Activated CD4-positive, CD25-positive, alpha-beta regulatory T cell (primary cell): ENCODE results near the gene MAPKAPK5.
"Not testable (repeated sequence)": the region's sequence is repeated elsewhere in the genome, so short reads cannot be mapped to it uniquely, and the experiment has no call there.

Experiments used
- DNase-seq, 4 experiments: peaks; one replicate each; lab custom pipeline; 2025; lab: John Stamatoyannopoulos, UW

The MAPKAPK5 gene

DNA sequence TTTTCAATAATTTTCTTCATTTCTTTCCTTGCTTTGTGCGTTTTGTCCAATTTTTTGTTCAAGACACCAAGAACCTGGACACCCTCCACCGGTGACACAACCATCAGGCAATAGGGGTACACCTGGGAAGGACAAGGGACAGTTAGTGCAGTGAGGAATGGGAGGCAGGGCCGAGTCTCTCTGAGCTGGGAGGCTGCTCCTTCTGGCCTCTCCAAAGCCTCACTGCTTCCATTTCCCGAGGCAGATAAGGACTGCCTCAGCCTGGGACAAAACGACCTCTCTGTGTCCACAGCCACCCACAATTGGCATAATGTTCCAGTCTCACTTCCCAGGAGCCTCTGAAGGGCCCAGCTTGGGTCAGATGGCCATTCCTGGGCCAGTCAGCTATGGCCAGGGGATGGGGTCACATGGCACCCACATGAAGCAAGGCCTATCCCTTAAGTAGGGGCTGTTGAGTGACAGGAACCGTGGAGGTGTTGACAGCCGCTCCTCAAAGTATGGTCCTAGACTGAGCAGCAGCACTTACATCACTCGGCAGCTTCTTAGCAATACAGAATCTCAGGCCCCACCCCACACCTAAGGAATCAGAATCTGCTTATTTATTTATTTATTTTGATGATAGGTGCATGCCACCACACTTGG lies 13.6 kb upstream of the MAPKAPK5 start:
- DNase-seq, result no peak

DNA sequence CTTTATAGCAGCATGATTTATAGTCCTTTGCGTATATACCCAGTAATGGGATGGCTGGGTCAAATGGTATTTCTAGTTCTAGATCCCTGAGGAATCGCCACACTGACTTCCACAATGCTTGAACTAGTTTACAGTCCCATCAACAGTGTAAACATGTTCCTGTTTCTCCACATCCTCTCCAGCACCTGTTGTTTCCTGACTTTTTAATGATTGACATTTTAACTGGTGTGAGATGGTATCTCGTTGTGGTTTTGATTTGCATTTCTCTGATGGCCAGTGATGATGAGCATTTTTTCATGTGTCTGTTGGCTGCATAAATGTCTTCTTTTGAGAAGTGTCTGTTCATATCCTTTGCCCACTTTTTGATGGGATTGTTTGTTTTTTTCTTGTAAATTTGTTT lies 12.4 kb upstream of the MAPKAPK5 start:
- not testable (repeated sequence) for DNase-seq

DNA sequence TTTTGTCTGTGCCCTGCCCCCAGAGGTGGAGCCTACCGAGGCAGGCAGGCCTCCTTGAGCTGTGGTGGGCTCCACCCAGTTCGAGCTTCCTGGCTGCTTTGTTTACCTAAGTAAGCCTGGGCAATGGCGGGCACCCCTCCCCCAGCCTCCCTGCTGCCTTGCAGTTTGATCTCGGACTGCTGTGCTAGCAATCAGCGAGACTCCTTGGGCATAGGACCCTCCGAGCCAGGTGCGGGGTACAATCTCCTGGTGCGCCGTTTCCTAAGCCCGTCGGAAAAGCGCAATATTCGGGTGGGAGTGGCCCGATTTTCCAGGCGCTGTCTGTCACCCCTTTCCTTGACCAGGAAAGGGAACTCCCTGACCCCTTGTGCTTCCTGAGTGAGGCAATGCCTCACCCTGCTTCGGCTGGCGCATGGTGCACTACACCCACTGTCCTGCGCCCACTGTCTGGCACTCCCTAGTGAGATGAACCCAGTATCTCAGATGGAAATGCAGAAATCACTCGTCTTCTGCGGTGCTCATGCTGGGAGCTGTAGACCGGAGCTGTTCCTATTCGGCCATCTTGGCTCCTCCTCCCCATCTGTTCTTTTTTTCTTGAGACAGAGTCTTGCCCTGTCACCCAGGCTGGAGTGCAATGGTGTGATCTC lies 7.2 kb upstream of the MAPKAPK5 start:
- DNase-seq, result not testable (repeated sequence)

DNA sequence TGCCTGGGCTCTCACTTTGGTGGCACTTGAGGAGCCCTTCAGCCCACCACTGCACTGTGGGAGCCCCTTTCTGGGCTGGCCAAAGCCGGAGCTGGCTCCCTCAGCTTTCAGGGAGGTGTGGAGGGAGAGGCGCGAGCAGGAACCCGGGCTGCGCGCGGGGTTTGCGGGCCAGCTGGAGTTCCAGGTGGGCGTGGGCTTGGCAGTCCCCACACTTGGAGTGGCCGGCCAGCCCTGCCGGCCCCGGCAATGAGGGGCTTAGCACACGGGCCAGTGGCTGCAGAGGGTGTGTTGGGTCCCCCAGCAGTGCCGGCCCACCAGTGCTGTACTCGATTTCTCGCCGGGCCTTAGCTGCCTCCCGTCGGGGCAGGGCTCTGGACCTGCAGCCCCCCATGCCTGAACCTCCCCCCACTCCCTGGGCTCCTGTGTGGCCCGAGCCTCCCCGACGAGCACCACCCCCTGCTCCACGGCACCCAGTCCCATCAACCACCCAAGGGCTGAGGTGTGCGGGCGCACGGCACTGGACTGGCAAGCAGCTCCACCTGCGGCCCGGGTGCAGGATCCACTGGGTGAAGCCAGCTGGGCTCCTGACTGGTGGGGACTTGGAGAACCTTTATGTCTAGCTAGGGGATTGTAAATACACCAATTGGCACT lies 6.4 kb upstream of the MAPKAPK5 start:
- DNase-seq, result not testable (repeated sequence)

DNA sequence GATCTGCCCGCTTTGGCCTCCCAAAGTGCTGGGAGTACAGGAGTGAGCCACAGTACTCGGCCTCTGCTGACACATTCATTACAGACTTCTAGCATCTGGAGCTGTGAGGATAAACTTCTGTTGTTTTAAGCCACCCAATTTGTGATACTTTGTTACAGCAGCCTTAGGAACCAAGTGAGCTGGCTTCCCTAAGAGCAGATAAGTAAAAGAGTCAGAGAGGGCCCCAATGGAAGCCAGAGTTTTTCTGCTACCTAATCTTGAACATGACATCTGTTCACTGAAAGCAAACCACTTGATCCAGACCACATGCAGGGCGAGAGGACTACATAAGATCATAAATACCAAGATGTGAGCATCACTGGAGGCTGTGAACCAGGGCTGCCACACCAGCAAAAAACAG lies 3.7 kb upstream of the MAPKAPK5 start:
- DNase-seq, result no peak

DNA sequence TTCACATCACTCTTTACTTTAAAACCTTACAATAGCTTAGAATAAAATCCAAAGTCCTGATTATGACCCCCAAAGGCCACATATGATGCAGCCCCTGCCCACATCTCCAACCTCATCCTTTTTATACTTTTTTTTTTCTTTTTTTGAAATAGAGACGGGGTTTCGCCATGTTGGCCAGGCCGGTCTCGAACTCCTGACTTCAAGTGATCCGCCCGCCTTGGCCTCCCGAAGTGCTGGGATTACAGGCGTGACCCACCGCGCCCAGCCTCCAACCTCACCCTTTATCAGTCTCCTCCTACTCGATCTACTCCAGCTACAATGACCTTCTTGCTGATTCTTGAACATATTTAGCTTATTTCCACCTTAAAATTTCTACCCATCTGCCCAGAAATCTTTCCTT lies 1.2 kb upstream of the MAPKAPK5 start:
- no peak for DNase-seq

DNA sequence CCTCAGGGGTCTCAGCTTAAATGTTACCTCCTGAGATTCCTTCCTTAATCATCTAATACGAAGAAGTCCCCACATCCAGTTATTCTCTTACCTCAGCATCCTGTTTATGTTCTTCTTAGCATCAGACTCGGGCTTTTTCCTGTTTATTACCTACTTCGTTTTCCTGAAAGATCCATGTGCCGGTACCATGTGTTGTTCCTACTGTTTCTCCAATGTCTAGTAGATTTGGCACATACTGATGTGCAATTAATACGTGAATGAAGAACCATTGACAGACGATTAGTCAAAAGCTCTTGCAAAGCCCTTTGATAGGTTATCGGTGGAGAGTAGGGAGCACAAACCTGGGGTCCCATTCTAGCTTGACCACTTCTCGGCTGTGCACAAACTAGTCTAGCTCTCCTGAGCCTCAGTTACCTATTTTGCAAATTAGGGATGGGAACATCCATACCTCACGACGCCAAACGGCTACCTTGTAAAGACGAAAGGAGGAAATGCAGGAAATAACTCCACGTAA lies 735 bp upstream of the MAPKAPK5 start:
- no peak for DNase-seq

DNA sequence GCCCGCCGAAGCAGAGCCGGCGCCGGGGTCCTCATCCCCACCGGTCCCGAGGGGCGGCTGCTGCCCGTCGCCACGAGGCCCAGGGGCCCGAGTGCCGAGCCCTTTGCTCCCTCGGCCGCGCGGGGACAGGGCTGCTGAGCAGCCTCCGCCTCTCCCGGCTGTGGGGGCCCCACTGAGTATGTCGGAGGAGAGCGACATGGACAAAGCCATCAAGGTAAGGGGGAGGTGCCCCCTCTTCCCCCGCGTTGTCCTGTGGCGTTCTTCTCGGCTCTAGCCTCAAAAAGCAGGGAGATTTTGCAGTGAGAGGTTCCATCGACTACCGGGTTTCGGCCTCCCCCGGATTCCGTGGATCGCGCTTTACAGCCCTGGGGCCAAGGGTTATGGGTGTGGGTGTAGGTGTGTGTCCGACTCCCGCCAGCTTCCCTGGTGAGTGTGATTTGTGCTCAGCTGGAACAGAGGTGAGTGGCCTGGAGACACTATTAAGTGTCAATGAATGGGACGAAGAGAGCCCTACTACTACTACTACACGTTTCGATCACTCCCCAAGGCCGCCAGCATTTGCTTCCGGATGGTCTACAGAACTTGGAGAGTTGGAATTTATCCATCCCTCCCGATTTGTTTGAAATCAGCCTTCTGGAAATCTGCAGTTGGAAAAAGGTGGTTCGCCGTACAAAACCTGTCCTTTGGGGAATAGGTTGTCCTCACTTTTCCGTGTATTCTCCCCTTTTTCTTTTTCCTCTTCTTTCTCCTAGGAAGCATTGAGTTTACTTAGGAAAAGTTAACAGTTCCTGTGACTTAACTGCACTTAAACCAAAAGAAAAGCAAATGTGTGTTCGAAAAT lies 748 bp downstream of the MAPKAPK5 start:
- peak in 2 of 4 experiments; percentile 37 to 47 for DNase-seq

DNA sequence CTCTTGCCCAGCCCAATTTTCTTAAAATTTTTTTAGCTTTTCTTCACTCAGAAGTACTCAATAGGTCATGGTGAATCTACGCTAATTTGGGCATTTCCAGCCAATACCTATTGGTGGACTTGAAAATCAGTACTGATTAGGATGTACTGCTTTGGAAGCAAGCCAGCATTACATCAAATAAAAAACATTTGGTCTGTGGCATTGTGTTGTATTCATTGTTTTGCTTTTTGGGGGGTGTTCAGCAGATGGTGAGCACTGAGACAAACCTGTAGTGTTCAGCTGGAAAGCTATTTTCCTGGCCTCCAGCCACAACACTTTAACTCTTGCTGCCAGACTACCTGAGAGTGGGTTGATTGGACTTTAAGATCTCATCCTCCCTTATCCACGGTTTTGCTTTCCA lies 4.0 kb downstream of the MAPKAPK5 start:
- DNase-seq, result no peak

DNA sequence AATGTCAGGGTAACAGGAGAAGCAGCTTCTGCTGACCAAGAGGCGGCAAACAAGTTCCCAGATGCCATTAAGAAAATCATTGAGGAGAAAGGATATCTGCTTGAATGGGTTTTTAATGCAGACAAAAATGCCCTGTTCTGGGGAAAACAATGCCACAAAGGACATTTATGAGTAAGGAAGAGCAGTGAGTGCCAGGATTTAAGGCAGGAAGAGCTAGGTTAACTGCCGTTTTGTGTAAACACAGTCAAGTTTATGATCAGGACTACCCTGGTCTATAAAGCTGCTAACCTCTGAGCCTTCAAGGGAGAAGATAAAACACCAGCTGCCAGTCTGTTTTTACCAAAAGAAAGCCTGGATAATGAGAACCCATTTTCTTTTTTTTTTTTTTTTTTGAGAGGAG lies 8.5 kb downstream of the MAPKAPK5 start:
- DNase-seq, result no peak

DNA sequence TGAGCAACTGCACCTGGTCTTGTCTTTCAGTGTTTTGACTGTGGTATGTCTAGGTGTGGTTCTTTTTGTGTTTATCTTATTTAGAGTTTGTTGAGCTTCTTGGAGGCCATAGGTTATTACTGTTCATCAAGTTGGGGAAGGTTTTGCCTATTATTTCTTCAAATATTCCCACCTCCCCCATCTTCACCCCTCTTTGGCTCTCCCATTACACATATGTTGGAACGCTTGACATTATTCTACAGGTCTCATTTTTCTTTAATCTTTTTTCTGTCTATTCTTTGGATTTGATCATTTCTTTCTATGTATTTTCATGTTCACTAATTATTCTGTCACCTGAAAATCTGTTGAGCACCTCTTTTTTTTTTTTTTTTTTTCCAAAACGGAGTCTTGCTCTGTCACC lies 16.2 kb downstream of the MAPKAPK5 start:
- no peak for DNase-seq

DNA sequence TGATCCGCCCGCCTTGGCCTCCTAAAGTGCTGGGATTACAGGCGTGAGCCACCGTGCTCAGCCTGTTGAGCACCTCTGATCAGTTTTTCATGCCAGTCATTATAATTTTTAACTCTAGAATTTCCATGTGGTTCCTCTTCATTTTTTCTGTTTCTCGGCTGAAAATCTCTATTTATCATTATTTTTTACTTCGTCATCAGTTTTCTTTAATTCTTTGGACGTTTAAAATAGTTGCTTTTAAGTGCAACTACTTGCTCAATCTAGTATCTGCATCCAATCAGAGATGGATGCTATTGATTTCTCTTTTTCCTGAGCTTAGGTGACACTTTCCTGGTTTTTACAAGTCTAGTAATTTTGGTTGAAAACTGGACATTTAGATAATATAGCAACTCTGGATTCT lies 16.8 kb downstream of the MAPKAPK5 start:
- no peak for DNase-seq

DNA sequence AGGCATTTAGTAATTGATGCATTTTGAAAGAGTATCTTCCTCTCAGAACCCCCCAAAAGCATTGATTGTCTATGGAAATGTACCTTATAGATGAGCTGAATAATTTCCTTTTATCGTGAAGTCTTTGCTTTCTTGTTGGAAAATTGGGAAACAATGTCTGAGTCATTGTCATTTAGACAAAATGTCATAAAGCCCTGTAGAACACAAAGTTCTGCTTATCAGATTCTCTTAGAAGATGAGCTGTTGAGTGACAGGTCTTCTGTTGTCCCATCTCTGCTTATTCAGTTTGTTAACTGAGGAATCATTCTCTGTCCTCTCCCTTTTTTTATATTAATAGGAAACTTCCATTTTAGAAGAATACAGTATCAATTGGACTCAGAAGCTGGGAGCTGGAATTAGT lies 22.9 kb downstream of the MAPKAPK5 start:
- DNase-seq, result no peak

DNA sequence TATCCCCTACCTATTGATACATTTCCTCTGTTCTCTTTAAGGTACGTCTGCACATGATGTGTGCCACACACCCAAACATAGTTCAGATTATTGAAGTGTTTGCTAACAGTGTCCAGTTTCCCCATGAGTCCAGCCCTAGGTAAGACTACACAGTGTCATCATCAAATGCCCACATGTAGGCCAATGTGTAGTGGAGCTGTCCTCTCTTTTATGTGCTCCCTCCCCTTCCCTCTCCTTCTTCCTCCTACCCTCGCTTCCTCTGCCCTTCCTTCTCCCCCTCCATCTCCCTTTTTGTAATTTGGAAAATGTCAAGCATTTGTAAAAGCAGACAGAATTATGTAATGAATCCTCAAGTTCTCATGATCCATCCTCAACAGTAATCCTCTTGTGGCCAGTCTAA lies 25.5 kb downstream of the MAPKAPK5 start:
- DNase-seq, result no peak

DNA sequence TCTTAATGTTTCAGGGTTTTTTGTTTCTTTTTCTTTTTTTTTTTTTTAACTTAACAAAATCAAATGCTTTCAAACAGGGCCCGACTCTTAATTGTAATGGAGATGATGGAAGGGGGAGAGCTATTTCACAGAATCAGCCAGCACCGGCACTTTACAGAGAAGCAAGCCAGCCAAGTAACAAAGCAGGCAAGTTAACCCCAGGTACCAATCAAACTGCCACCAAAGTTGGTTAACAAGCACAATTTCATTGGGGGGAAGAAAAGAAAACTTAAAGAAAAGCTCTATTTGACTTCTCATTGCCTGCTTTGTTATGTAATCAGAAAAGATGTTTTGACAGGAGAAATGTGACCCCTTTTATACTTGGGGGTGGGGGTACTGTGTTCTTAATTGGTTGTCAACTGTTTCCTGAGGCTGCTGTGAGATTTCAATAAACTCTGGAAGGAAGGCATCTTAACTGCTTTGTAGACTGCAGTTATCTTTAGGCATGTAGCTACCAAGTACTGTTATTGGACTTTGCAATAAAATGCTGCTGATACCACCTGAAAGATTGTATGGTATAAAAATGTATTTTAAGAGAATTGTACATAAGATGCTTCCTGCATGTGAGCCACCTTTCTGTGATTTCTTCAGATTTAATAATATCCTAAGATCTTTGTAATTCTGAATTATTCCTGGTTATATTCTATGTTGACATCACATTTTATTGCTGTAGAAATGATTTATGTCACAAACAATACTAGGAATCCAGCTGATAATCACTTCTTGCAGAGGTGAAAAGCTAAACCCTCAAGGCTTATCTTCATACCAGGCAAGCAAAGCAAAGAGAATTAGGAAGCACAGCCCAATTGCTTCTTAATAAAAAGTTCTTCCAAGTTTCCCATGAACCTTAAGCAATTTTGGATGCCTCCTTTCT lies 26.9 kb downstream of the MAPKAPK5 start:
- DNase-seq, result no peak

DNA sequence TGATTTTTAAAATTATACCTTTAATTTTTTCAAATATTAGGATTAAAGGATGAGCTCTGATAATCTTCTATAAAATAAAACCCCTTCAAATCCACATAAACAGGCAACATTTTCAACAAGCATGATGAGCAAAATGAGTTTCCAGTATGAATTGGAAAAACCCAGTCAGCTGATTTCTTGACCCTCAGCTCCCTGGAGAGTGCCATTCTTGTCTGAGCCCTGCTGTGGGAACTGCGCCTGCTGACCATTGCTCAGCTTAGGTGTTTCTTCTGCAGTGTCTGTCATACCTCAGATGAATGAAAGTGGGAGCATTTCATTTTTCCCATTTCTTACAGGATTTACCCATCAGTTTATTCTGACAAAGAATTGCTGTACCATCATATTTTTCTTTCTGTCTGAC lies 27.6 kb downstream of the MAPKAPK5 start:
- no peak for DNase-seq

DNA sequence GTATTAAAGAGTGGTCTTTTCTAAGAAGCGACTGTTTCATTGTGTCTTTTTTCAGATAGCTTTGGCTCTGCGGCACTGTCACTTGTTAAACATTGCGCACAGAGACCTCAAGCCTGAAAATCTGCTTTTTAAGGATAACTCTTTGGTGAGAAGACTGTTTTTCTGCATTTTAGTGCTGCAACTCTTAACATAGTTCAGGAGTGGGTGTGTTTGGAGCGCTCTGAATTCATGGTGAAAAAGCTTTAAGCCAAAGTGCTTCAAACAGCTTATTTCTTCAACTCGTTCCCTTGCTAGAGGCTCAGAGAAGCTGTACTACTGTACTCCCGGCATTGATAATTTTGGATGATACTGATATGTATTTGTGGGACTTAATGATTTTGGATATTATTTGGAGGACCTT lies 28.2 kb downstream of the MAPKAPK5 start:
- no peak for DNase-seq

DNA sequence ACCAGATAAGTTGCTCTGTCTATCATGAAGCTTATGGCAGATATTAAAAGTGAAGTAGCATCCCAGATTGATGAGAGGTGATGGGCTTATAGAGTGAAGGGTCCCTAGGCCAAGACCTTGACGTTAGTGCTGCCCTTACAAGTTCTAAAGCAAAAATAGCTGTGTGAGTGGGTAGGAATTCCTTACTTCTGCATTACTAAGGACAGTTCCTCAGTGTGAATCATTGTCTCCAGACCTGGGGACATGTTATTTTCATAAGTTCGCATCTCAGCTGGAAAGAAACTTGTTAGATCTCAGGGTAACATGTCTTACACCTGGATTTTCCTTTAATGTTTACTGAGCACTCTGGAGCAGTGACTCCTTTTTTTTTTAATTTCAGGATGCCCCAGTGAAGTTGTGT lies 28.7 kb downstream of the MAPKAPK5 start:
- no peak for DNase-seq

DNA sequence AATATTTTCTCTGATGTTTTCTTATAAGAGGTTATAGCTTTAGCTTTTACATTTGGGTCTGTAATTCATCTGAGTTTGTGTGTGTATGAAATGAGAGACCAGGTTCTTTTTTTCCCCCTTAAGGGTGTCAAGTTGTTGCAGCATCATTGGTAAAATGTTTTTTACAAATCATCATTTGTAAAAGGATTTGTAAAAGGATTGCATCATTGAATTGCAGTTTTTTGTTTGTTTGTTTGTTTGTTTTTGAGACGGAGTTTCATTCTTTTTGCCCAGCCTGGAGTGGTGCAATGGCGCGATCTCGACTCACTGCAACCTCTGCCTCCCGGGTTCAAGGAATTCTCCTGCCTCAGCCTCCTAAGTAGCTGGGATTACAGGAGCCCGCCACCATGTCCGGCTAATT lies 31.1 kb downstream of the MAPKAPK5 start:
- no peak for DNase-seq

DNA sequence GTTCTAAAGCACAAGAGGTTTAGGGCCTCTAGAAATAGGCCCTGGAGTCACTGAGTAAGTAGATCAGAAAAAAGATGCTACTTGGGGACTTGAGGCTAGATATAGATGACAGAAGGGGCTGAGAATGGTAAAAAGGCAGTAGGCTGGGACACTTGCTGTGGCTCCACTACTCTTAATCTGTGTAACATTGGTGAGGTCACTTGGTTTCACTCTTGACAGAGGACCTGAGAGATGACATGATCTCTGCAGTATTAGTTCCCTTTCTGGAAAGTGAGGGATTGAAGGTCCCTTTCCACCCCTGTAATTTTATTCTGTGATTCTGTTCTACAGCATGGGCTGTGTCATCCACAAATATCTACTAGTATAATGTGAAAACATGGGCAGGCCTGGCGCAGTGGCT lies 39.7 kb downstream of the MAPKAPK5 start:
- no peak for DNase-seq
